NOMO-1 (cell line): ENCODE measurements around the gene KRT86.

Experiments used
- DNase-seq, 2 experiments: peaks; one replicate each; lab custom pipeline; 2025; ENCODE audit not compliant: unreplicated experiment in 2 of 2; lab: John Stamatoyannopoulos, UW

The KRT86 gene

GRCh38 chr12:52352951-52353350, 78.5 kb downstream of the KRT86 start:
- no peak for DNase-seq

DNA sequence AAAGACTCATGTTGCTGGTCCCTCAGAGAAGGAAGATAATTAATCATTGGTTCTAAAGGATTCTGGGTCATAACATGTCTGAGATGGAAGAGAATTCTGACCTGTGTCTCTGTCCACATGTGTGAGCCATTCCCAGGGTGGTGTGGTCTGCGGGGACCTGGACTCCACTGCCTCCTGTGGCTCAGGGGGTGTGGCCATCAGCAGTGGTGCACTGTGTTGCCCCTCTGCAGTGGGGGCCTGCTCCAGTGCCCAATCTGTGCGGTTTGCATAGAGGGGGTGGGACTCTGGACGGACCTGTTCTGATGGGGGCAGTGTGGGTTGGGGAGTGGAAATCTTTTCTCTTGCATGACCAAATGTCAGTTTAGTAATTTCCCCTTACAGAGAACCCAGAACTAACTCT, 79.3 kb downstream of the KRT86 start:
- no peak for DNase-seq

DNA sequence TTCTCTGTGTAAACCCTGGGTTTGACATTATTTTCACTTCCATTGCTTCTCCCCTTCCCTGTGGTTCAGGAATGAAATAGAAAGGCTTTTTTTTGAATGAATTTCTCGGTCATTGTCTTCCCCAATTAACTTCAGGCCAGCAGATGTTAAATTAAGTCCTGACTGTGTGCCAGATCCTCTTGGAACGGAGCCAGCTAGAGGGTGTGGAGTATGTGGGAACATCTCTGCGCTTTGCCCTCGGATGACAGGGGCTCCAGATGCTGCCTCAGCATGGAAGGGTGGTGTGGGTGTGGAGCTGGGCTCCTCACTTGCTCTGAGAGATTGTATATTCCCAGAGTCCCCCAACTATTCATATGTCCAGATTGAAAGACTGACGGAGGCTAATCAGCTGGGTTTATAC, 79.8 kb downstream of the KRT86 start:
- DNase-seq = no peak

DNA sequence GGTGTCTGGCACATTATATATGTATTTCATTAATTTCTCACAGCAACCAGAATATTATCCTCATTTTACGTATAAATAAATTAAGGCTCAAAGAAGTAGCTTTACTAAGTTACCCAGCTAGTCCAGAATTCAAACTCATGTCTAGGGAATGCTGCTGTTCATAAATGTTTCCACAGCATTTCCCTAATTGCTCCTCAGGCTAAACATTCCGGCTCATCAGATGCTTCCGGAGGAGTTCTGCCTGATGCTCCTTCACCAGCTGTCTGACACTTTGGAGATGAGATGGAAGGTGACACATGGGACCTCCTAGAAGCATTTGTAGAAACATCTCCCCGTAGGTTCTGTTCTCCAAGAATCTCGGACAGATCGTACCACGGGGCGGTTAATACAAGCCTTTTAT, 80.7 kb downstream of the KRT86 start:
- no peak for DNase-seq

DNA sequence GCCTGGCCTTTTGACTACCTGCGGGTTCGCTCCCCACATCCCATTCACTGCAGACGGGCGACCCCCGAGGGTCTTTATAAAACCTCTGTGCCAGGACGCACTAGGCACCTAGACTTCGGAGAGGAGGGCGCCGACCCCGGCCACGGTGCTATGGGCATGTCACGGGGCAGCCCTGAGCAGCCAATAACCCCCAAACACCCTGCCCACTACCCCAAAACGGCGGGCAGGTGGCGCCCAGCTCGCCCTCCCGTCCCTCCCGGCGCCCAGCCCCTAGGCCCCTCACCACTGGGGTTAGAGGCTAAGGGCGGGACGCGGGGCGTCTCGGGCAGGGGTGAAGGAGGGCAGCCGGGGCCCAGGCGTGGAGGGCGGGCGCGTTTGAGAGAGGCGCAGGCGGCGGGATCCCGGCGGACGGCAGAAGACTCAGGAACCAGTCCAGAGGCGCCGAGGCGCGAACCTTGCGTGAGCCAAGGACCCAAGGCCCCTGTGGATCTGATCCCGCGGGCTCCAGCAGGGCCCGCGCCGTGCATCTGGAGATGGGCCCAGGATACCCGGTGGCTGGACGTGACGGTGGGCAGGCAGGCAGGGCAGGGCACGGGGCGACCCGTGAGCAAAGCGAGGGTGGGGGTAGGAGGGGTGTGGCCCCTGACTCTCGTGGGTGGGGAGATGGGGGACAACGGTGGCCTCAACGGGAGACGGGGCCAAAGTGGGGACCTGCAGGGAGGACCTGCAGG, 81.8 kb downstream of the KRT86 start:
- no peak for DNase-seq

GRCh38 chr12:52356762-52357580, 82.5 kb downstream of the KRT86 start:
- no peak for DNase-seq
